Measurements from ENCODE around the gene RAB35. TPM values are rescaled to one million over a fixed set of nuclear protein-coding genes. Genes with fewer than 3 reads are reported as not detected.

RAB35 gene
- total and polyA plus RNA-seq, 7 donors = 18.9 to 38.7 (median 32.9) TPM

DNA sequence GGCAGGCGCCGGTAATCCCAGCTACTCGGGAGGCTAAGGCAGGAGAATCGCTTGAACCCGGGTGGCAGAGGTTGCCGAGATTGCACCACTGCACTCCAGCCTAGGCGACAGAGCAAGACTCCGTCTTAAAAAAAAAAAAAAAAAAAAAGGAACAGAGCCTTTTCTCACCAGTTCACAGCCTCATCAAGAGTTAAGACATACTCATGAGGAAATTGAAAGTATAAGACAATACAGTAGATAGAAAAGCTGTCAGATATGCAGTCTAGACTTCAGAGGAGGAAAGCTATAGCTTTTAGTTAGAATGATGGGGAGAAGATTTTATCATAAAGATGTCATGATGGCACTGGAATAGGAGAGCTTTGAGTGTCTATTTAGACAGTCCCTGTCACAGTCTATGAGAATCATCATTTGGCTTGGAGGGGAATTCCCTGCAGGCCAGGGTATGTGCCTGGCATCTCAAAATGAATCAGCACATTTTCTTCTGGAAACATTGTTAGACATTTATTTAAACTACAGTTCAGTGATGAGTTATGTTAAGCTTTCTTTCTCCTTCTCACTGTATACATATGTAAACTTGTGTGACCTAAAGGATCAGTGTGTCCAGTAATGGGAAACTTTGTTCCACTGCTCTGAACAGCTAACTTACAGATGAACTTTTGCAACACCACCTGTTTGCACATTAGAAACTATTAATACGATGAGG is 2.9 kb upstream of the RAB35 start:
- DNase-seq = no peak
- intact Hi-C loops (cut with DNase I) = loop anchor here in 1 of 2 donors (10.0 kb wide), 1 partner anchor 145 kb away; the partner anchor contains the start of gene PXN
- H3K4me1 ChIP-seq = peaks cover 31% of the 10 kb centered on the region

DNA sequence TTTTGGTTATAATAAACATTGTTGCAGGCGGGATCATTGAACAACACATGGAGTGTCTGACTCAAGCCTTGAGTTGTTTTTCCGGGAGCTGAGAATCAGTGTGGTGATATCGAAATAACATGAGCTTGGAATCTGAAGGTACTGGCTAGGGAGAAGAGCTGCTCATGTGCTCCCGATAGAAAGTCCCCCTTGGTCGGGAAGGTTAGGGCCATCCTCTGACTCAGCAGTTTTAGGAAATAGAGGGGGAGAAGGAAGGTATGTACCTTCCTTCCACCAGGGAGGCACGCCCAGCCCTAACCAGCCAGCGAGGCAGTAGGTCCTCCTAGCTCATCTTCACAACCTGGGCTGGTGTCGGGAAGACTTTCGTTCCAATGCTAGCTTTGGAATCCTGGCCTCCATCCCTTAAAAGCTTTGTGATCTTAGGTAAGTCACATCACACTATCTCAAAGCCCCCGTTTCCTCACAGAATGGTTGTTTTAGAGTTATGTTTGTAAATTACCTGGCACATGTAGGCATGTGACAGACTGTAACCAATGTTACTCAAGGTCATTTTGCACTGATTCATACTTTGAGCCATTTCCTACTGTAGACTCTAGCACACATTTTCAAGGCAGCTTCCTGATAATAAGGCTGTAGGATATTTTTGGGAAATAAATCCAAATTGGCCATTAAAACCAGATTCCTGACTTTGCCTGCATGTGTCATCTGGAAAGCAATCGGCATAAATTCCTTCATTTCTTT is 1.9 kb upstream of the RAB35 start:
- no peak for ATAC-seq
- Histone ChIP-seq H3K36me3 (ENCODE audit: insufficient read depth in 1 of 2, low read depth in 1 of 2) (peaks cover 0 to 14% of the 10 kb centered on the region in 2 donors), H3K4me3 (peak overlapping the region; percentile 77), H3K9me3 (no peaks in the 10 kb centered on the region), H3K27ac (peak overlapping the region; percentile 87), H3K4me1 (peaks cover 31% of the 10 kb centered on the region), H3K27me3 (ENCODE audit: insufficient read depth in 3 of 3, low read length in 2 of 3) (no peaks in the 10 kb centered on the region)
- intact Hi-C loops (cut with DNase I) = loop anchor here in 1 of 2 donors (10.0 kb wide), 1 partner anchor 146 kb away; the partner anchor contains the start of gene PXN
- 54 to 68% (median 59%) methylated on average over 11 of the region's 11 CpGs for WGBS, 3 donors
- TF ChIP-seq, protein P1, sequence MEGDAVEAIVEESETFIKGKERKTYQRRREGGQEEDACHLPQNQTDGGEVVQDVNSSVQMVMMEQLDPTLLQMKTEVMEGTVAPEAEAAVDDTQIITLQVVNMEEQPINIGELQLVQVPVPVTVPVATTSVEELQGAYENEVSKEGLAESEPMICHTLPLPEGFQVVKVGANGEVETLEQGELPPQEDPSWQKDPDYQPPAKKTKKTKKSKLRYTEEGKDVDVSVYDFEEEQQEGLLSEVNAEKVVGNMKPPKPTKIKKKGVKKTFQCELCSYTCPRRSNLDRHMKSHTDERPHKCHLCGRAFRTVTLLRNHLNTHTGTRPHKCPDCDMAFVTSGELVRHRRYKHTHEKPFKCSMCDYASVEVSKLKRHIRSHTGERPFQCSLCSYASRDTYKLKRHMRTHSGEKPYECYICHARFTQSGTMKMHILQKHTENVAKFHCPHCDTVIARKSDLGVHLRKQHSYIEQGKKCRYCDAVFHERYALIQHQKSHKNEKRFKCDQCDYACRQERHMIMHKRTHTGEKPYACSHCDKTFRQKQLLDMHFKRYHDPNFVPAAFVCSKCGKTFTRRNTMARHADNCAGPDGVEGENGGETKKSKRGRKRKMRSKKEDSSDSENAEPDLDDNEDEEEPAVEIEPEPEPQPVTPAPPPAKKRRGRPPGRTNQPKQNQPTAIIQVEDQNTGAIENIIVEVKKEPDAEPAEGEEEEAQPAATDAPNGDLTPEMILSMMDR (IDR thresholded peaks at IDR 0.05) = no peak
- DNase-seq = no peak

More for the DNA sequence above, 2.9 kb upstream of the RAB35 start:
- H3K4me3 ChIP-seq = peak overlapping the region; percentile 77
- TF ChIP-seq, protein P1 (IDR thresholded peaks at IDR 0.05) = no peak
- ATAC-seq = peak in 1 of 4 donors; percentile 27
- WGBS, 3 donors = 59 to 85% (median 62%) methylated on average over 9 of the region's 9 CpGs
- peaks cover 0 to 5% of the 10 kb centered on the region in 2 donors for H3K36me3 ChIP-seq (ENCODE audit: insufficient read depth in 1 of 2, low read depth in 1 of 2)
- peak overlapping the region; percentile 87 for H3K27ac ChIP-seq
- no peaks in the 10 kb centered on the region for H3K27me3 ChIP-seq (ENCODE audit: insufficient read depth in 3 of 3, low read length in 2 of 3)
- H3K9me3 ChIP-seq = no peaks in the 10 kb centered on the region

- intact Hi-C loops (cut with DNase I) = loop anchor here in 1 of 2 donors (10.0 kb wide), 1 partner anchor 147 kb away; the partner anchor contains the start of gene PXN
- H3K27ac ChIP-seq = peak overlapping the region; percentile 87
Measured at GRCh38 chr12:120117961-120118320, 1.4 kb upstream of the RAB35 start.

DNA sequence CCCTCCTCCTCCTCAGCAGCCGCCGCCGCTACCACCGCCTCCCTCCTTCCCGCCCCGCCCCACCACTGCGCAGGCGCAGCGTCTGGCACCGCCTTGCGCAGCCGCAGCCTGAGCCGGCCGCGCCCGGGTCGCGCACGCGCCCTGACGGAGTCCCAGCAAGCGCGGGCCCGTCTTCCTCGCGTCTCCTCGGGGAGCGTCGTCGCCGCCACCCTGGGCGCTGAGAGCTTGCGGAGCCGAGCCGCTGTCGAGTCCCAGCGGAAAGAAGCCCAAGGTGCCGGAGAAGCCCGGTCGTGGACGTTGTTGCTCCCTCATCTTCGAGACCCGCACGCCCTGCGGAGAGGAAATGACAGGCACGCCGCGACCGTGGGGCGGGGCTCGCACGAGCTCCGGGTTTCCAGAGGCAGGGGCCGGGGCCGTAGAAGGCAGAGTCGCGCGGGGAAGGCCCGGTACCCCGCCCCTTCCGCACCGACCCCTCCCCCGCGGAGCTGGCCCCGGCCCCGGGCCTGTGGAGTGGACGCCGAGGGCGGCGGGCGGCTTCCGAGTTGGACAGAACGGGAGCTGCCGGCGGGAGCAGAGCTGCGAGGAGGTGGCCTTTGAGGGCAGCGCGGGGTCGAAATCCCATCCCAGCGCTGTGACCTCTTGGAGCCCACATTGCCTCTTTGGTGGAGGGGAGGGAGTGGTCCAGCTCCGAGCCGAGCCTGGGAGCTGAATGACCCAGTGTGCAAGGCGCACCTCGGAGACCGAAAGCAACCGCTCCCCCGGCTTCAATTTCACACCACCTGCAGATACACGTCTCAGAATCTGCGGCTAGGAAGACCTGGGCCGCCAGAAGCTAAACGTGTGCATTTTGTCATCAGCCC is 469 bp upstream of the RAB35 start:
- 0 to 1% (median 0%) methylated on average over 56 to 91 of the region's 91 CpGs for WGBS, 3 donors
- H3K36me3 ChIP-seq (ENCODE audit: insufficient read depth in 1 of 2, low read depth in 1 of 2) = peaks cover 0 to 14% of the 10 kb centered on the region in 2 donors
- H3K9me3 ChIP-seq = no peaks in the 10 kb centered on the region
- DNase-seq (peak; percentile 94 to 98), ATAC-seq (peak; percentile 90 to 96 (median 93))
- peaks cover 31% of the 10 kb centered on the region for H3K4me1 ChIP-seq
- peak overlapping the region; percentile 87 for H3K27ac ChIP-seq
- TF ChIP-seq, protein P1 (IDR thresholded peaks at IDR 0.05) = no peak
- H3K4me3 ChIP-seq = peak overlapping the region; percentile 77
- no peaks in the 10 kb centered on the region for H3K27me3 ChIP-seq (ENCODE audit: insufficient read depth in 3 of 3, low read length in 2 of 3)
- intact Hi-C loops (cut with DNase I) = loop anchor here in 1 of 2 donors (10.0 kb wide), 1 partner anchor 148 kb away; the partner anchor contains the start of gene PXN

More at GRCh38 chr12:120117961-120118320, 1.4 kb upstream of the RAB35 start:
- ATAC-seq = no peak
- no peaks in the 10 kb centered on the region for H3K9me3 ChIP-seq
- 44 to 50% (median 44%) methylated on average over 7 of the region's 7 CpGs for WGBS, 3 donors
- no peak for DNase-seq
- H3K4me1 ChIP-seq = peaks cover 31% of the 10 kb centered on the region
- peak overlapping the region; percentile 77 for H3K4me3 ChIP-seq
- no peaks in the 10 kb centered on the region for H3K27me3 ChIP-seq (ENCODE audit: insufficient read depth in 3 of 3, low read length in 2 of 3)
- TF ChIP-seq, protein P1 (IDR thresholded peaks at IDR 0.05) = no peak
- peaks cover 0 to 14% of the 10 kb centered on the region in 2 donors for H3K36me3 ChIP-seq (ENCODE audit: insufficient read depth in 1 of 2, low read depth in 1 of 2)
